HPDE6-E6E7 (cell line): ENCODE measurements around the gene ENPEP.
"Not testable (repeated sequence)": the region's sequence is repeated elsewhere in the genome, so short reads cannot be mapped to it uniquely, and the experiment has no call there.

ENCODE experiments used
- DNase-seq: peaks from one replicate; pipeline ENCODE4 v3.0.0; 2011; ENCODE audit warnings: missing footprints; ENCODE audit errors: extremely low spot score

ENPEP gene

DNA sequence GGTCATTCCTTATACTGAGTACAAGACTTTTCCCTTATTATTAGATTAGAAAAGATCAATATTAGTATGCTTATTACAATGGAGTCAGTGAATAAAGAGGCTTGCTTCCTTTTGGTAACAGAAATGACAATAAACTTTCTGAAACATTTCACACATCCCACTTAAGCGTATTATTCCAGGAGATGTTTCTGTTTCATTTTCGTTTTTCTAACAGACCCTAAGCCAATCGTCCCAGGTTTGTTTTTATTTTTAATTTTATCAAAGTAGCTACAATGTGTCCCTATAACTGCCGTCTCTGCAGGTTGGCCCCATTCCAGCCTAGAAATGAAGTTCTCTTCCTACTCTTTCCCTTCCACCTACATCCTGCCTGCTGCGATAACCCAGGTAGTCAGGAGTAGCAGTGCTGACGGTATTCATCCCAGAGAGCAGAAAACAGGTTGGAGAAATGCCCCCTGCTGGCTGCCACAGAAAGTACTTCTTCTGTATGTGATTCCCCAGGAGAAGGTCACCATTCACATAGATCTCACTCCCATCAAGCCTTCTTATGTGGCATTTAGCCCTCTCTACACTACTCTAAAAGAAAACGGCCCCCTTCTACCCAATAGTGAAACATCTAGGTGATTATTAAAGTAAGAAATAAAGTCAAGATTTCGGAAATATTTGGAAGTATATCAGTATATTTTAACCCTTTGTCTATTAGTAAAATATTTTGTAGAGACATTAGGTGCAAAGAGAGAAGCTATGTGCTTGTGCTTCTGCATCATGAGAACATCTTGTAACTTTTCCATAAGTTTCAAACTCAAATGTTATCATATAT lies 40.4 kb downstream of the ENPEP start:
- DNase-seq, result peak; percentile 85

DNA sequence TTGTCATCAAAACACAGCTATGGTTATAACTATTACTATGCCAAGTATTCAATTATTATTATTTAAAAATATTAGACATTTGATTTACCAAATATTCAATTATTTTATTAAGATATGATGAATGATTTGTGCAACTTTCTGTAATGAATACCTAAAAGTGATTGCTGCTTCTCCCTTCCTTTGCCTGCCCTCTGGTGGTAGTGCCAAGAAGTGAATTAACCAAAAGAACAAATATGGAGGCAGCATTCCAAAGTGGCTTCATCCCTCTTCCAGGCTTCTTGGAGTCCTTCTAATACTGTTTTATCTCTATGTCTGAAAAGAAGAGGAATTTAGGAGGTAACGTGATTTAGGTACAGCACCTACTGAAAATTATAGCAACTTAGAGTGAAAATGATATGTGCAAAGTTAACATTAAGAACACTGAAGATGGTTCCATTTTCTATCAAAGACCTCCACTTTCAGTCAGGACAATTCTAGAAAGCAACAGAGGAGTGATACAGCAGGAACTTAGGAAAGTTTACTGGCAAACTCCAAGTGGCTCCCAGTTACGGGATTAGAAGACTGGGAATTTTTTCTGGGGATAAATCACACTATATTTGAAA lies 43.0 kb downstream of the ENPEP start:
- DNase-seq, result no peak

DNA sequence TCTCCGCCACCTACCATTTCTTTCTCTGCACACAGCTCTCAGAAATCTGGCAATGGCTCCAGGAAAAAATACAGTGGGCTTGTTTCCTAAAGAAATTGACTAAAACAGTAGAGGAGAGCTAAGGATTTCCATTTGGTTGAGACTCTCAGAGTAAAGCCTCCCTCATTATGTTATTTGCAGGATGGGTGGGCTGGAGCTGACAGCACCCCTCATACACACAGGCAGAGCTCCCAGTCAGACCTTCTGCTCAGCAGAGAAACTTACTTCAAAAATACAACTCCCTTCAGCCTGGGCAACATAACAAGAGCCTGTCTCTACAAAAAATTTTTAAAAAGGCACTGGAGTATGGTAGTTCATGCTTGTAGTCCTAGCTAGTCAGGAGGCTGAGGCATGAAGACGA lies 44.9 kb downstream of the ENPEP start:
- DNase-seq, result no peak

DNA sequence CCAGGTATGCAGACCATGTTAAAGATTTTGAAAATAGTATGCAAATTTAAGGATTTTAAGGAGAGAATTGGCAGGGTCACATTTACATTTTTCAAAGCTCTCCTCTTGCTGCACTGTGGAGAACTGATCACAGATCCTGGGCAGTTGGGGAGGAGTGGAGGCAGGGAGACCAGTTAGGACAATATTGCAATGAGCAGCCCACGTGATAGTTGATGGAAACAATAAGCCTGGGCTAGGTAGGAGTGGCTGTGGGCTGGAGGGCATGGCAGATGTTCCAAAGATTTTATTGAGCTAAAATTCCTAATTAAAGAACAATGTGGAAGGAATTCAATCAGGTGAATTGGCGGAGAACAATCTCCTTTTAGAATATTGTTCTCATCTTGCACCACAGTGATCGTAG lies 50.6 kb downstream of the ENPEP start:
- no peak for DNase-seq

DNA sequence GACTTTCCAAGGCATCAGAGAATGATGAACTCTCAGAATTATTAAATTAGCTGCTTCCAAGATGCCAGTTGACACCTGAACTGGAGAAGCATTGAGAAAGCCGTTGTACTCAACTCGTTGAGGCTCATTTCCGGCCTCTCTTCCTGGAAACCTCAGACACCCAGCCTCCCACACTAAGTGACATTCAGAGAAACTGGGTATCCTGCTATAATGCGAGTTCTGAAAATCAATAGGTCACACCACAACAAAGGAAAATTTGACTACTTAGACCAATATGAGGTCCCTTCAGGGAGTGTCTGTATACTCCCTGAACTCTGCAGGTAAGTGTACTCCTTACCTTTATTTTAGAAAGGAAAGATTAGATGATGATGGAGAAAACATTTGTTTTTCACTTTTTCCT lies 51.2 kb downstream of the ENPEP start:
- no peak for DNase-seq

DNA sequence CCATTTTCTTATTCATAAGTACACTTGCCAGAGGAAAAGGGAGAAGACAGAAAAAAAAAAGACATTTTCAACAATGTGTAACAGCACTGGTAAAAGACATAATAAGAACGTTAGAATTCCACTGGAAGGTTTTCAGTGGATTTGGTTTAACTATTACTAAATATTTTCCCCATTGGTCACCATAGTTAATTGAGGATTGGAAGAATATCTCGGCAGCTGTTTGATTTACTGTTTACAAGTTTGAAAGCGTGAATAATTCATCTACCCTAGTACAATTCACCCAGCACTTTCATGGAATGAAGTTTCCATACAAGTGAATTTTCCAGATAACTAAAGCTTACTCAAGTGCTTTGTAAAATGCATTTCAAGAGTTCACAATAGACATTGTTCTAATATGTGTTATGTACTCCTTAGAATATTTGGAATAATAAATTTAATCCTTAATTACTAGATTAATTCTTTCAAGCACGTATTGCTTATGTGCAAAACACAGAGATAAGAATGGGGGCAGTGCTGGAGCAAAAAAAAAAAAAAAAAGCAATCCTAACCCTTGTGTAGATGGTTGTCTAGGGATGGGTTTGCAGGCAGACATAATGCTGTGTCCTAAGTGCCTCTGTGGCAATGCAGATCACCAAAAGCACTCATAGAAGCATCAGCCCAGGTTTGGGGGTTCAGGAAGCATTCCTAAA lies 57.1 kb downstream of the ENPEP start:
- DNase-seq, result no peak

DNA sequence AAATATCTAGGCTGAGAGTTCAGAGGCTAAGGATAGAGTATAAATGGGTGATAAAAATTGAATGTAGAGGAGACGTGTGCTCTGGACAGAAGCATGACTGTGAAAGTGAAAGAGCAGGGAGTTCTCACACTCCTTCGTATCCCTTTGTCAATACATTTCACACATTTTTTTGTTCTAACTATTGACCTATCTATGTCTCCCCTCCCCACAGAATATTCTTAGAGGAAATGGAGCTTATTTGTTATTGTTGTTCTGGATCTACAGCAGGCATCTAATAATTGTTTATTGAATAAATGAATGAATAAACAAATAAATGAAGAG lies 57.6 kb downstream of the ENPEP start:
- no peak for DNase-seq

DNA sequence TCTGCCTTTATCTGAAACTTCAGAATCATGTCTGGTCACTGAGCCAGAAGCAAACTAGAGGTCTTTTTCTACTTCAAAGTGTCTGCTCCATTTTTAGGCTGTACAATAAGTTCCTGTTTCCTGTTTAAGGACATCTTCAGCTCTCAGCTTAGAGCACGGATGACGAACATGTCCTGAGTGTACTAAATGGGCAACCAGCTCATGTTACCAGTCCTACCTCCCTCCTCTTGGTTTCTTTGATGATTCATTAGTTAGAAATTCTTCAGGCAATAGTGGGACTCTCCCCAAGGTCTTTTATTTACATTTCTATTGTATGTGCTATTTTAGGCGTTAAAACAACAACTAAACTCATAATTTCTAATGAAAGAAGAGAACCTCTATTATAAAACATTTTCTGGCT lies 58.0 kb downstream of the ENPEP start:
- peak; percentile 89 for DNase-seq

DNA sequence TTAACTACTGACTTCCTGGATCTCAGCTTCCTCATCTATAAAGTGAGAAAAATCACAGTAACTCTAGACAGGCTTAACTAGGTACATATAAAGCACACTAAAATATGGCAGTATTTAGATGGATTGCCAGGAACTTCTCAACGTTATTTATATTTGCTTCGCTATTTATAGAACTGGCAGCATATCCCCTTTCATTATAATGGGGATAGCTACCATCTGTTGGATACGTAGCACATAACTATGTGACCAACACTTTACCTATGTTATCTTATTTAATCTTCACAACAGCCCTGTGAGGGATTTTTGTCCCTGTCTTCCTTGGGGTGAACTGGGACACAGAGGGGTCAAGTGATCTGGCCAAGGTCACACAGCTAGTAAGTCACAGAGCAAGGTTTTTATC lies 64.6 kb downstream of the ENPEP start:
- DNase-seq, result no peak

DNA sequence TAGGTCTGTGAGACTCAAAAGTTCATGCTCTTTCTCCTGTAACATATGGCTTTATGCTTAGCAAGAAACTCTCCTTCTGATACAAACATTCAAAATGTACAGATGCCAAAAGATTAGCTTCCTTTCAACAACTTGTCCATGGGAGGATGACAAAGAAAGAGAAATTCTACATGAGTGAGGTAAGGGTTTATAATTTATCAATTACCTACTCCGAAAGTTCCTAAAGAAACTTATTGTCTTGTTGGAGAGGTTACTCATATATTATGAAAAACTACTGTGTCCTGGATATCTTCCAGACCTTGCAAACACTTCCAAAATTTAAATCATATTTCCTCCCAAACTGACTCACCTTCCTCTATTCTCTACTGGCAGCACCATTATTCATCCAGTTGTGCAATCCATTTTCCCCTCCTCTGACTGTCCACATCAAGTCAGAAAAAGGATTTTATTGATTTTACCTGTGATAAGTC lies 65.1 kb downstream of the ENPEP start:
- peak; percentile 64 for DNase-seq

DNA sequence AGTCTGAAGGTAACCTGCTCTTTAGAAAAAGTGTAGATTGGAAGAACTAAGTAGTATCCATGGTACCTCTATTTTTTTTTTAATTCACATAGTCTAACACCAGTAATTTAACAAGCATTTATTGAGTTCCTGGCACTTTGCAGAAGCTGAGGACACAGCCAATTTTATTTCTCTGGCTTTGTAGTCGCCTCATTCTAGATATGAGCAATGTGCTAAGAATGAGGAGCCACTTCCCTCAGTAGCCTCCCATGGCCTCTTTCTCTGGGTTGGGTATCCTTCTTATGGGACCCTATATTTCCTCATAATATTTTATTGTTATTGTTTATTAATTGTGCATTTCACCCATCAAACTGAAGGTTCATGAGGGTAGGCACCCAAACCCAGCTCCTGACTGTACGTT lies 67.6 kb downstream of the ENPEP start:
- DNase-seq, result no peak

DNA sequence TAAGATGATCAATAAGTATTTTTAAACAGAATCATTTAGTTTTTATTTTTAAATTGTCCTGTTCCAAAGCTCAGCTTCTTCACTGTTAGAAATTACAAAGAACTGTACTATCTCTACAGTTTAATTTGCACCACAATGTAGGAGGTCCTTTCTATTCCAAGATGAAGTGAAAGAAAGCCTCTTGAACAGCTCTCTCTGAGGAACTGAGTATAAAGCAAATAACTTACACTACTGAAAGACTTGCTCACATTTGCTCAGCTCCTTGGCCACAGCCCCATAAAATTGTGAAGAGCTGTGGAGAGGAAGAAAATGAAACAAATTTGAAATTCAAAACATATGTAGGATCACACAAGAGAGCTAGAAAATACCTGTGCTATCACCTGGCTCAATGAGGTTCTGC lies 68.6 kb downstream of the ENPEP start:
- no peak for DNase-seq

DNA sequence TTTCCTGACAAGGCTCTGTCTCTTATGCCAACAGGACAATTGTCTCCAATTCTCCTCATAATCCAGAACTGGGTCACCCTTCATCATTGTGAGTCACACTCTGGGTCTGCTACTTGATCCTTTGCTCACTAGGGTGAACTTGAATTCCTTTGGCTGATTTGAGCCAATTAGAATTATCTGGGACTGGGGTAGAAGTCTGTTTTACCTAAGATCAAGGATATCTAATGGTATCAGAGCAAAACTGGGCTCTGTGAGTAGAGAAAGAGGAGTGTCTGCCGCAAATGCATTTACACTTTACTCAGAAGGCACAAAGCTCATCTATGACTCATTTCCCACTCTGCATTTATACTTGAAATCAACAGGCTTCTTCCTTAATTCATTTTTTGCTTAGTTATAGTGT lies 74.3 kb downstream of the ENPEP start:
- DNase-seq, result peak; percentile 19

DNA sequence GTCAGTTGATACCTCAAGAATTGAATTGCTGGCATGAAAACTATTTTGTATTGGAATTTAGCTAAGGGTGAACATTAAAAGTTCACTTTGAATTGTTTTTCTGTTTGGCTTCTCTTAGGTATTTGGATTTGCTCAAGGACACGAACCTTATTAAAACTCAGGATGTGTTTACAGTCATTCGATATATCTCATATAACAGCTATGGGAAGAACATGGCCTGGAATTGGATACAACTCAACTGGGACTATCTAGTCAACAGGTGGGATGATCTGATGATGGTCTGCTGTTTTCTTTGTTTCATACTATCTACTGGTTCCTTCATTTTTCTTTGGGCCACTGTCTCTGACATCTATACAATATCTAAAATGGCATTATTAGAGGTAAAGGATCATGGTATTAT lies 77.2 kb downstream of the ENPEP start:
- DNase-seq, result no peak

DNA sequence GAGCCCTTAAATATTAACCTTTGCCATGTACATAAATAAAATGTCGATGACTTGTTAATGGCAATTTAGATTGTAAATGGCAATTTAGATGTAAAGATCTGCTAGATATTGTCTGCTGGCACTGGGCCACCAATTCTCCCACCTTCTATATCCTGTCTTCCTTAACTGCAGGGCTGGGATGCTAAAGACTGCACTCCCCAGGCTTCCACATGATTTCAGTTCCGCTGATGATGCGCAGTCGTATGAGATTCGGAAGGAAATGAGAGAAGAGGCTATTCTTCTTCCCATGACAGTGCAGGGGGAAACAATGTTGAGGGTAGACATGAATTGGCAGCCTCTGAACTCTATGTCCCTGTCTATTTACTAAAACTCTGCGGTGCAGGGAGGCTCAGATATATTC lies 91.3 kb downstream of the ENPEP start:
- DNase-seq, result no peak

DNA sequence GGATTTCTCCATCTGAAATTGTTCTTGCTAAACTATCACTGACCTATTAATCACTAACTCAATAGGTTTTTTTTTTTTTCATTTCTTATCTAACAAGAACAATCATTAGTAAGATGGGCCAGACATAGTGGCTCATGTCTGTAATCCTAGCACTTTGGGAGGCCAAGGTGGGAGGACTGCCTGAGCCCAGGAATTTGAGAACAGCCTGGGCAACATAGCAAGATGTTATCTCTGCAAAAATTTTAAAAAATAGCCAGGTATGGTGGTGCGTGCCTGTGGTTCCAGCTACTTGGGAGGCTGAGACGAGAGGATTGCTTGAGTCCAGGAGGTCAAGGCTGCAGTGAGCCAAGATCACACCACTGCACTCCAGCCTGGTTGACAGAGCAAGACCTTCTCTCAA lies 100.7 kb downstream of the ENPEP start:
- DNase-seq, result not testable (repeated sequence)

DNA sequence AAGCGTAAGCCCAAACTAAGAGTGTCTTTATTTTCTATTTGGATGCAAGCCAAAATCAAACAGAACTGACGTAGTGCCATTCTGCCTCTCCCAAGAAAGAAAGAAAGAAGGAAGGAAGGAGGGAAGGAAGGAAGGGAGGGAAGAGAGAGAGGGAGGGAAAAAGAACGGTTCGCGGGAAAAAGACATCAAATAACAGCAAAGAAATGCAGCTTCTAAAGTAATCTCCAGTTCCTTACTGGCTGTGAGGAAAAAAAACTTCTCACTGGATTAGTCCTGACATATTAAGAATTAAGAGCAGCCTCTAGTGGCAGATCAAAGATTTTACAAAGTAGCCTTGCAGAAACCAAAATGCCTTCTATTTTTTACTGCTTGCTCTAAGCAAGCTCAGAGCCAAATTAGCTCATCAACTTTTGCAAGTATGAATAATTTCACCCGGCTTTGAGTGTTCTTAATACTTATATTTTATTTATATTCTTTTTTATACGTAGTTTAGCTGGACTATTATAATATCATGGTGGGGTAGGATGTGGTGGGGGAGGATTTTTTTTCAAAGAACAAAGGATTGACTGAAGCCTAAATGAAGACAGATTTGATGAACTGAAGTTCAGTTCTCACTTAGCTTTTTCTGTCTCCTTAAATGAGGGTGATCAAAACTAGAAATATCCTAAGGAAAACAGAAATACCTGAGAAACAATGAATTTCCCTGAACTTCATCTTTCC lies 110.3 kb downstream of the ENPEP start:
- DNase-seq, result peak; percentile 50

DNA sequence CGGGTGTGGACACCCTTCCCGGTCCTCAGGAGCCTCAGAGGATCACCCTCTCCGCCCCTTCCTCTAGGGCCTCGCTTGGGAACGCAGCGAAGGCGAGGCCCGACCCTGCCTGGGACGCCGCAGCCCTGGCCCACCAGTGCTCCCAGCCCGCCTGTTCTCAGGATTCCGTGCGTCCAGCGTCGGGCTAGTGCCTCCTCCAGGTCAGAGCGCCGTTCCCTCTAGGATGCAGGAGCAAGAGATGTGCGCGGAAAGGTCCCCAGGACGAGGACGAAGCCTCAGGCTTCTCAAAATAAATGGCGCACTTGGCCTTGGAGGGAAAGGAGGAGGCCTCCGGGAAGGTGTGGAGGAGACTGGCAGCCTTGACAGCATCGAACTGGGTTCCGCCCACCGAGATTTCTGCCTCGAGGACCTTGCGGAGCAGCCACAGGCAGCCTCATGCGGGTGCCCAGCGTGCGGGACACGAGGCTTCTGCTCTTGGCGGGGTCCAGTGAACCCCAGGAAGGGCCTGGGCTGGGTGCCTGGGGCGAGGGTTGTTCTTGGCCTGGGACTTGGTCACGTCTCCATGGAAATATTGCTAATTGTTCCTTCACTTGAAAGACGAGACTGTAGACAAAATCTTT lies 111.8 kb downstream of the ENPEP start:
- no peak for DNase-seq

DNA sequence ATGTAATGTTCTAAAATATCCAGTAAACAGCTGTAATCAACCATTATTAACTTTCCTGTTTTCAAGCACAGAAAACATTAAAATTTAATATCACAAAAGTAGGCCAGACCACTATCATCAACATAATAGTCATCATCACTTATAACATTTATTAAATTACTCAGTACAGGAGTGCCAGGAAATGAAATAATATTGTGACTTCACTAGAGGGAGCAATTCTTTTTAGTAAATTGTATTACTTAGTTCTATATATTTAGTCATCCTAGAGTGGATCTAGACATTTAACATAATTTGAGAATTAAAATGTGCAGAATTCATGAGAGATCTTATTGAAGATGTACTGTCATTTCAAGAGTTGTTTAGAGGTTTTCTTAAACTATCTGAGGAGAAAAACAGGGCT lies 113.3 kb downstream of the ENPEP start:
- no peak for DNase-seq

DNA sequence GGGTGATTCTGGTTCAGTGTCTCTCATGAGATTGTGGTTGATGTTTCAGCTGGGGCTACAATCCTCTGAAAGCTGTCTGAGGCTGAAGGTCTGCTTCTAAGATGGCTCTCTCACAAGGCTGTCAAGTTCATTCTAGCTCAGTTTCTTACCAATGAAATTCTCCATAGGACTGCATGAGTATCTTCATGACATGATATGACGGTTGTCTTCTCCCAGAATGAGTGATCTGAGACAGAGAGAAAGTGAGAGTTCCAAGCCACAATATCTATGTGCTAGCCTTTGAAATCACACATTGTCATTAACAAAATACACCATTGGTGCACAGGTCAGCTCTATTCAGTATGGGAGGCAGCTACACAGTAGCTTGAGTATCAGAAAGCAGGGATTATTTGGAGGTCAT lies 119.6 kb downstream of the ENPEP start:
- DNase-seq, result no peak

DNA sequence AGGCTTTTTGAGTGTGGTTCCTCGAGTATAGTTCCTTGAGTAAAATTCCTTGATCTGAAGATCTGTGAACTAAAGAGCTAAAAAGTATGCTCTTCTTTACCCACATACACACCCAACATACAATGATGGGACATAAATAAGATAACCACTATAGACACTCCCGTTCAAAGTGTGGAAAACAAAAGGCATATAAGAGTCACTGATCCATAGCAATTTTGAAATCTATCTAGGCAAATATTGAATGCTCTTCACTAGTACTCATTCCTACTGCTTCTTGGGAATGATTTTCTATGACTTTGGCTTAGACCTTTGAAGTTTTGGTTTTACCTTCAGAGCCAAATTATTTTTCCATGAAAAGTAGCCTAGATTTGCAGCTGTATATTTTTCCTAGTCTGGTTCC lies 120.5 kb downstream of the ENPEP start:
- no peak for DNase-seq

DNA sequence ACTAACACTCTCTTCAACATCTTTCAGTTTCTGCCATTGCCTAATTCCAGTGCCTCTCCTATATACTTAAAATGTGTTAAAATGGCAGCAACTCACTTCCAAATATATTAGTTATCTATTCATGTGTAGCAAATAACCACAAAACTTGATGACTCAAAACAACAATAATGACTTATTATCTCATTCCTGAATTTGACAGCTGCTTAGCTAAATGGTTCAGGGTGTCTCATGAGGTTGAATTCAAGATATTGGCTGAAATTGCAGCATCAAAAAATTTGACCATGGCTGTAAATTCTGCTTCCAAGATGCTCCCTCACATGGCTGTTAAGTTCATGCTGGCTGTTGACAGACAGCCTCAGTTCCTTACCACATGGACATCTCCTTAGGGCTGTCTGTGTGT lies 121.6 kb downstream of the ENPEP start:
- no peak for DNase-seq
